ENCODE results near the gene SIGLEC7. TPM values are rescaled to one million over a fixed set of nuclear protein-coding genes. Genes with fewer than 3 reads are reported as not detected.

Gene SIGLEC7
- total RNA-seq, 4 donors from 2014 or later = not detected

DNA sequence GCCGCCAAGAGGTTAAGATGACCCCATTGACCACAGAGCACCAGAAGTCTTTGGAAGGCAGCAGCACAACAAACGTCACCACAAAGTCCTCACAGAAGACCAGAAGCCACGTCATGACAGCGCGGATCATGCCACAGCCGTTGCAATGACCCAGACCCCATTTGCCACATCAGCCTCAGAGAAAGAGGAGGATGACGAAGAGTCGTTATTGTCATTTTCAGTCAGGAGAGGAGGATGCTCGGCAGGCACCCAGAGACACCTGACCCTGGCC, 53.1 kb downstream of the SIGLEC7 start:
- 88% methylated on average over 9 of the region's 9 CpGs for WGBS
- H3K27me3 ChIP-seq = peaks cover 19% of the 10 kb centered on the region
- H3K27ac ChIP-seq = no peak overlapping the region
- no peak for DNase-seq (ENCODE audit: low spot score in 2 of 2)
- no peaks in the 10 kb centered on the region for H3K4me1 ChIP-seq
- H3K4me3 ChIP-seq = no peak overlapping the region
- H3K9me3 ChIP-seq = no peaks in the 10 kb centered on the region
- no peaks in the 10 kb centered on the region for H3K36me3 ChIP-seq
- TF ChIP-seq POLR2A (IDR thresholded peaks at IDR 0.05) (no peak), EP300 (IDR thresholded peaks at IDR 0.05) (no peak), POLR2AphosphoS5 (IDR thresholded peaks at IDR 0.05) (no peak)
- TF ChIP-seq, protein P1, sequence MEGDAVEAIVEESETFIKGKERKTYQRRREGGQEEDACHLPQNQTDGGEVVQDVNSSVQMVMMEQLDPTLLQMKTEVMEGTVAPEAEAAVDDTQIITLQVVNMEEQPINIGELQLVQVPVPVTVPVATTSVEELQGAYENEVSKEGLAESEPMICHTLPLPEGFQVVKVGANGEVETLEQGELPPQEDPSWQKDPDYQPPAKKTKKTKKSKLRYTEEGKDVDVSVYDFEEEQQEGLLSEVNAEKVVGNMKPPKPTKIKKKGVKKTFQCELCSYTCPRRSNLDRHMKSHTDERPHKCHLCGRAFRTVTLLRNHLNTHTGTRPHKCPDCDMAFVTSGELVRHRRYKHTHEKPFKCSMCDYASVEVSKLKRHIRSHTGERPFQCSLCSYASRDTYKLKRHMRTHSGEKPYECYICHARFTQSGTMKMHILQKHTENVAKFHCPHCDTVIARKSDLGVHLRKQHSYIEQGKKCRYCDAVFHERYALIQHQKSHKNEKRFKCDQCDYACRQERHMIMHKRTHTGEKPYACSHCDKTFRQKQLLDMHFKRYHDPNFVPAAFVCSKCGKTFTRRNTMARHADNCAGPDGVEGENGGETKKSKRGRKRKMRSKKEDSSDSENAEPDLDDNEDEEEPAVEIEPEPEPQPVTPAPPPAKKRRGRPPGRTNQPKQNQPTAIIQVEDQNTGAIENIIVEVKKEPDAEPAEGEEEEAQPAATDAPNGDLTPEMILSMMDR (IDR thresholded peaks at IDR 0.05) = no peak

DNA sequence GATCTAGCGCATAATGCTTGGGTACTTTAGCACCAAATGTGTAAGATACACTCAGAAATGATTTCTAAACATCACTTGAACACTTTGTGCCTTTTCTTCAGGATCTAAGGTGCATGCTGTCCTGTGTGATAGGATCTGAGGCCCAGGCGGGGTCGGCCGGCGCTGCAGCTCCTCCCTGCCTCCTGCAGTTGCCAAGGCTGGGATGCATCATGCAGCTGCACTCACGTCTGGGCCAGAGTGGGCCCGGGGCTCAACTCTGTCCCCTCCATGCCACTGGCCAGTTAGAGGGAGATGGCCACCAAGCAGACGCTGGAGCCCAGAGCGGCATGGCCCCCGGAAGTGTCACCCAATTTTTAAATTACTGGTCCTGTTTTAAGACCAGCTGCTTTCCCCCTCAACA, 53.5 kb downstream of the SIGLEC7 start:
- DNase-seq (ENCODE audit: low spot score in 2 of 2) = no peak
- H3K9me3 ChIP-seq = no peaks in the 10 kb centered on the region
- H3K27ac ChIP-seq = no peak overlapping the region
- no peak for TF ChIP-seq POLR2AphosphoS5 (IDR thresholded peaks at IDR 0.05)
- TF ChIP-seq, protein P1 (IDR thresholded peaks at IDR 0.05) = no peak
- H3K4me3 ChIP-seq = no peak overlapping the region
- no peaks in the 10 kb centered on the region for H3K4me1 ChIP-seq
- H3K36me3 ChIP-seq = no peaks in the 10 kb centered on the region
- H3K27me3 ChIP-seq = peaks cover 23% of the 10 kb centered on the region
- WGBS = 79% methylated on average over 10 of the region's 10 CpGs

DNA sequence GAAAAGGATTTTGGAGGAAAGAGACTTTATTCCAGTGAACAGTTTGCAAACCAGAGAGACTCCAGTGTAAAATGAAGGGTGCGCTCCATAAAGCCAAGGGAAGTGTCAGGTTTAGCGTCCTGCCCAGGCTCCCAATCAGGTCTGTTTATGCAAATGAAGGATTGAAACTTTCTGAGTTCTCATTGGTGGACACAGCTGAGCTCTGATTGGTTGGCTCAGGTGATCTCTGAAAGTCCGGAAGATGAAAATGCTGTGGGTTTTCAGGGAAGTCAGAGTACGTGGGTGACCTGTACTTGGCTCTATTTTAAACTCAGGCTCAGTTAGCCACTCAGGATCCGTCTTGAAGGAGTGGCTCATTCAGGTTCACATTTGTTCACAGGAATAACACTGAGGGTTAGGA, 54.1 kb downstream of the SIGLEC7 start:
- no peak overlapping the region for H3K27ac ChIP-seq
- no peak for TF ChIP-seq POLR2A (IDR thresholded peaks at IDR 0.05)
- no peak for TF ChIP-seq EP300 (IDR thresholded peaks at IDR 0.05)
- TF ChIP-seq, protein P1 (IDR thresholded peaks at IDR 0.05) = no peak
- TF ChIP-seq POLR2AphosphoS5 (IDR thresholded peaks at IDR 0.05) = no peak
- no peaks in the 10 kb centered on the region for H3K9me3 ChIP-seq
- DNase-seq (ENCODE audit: low spot score in 2 of 2) = no peak
- WGBS = 81% methylated on average over 5 of the region's 5 CpGs
- H3K27me3 ChIP-seq = peaks cover 29% of the 10 kb centered on the region
- H3K4me1 ChIP-seq = no peaks in the 10 kb centered on the region
- H3K36me3 ChIP-seq = no peaks in the 10 kb centered on the region
- no peak overlapping the region for H3K4me3 ChIP-seq

DNA sequence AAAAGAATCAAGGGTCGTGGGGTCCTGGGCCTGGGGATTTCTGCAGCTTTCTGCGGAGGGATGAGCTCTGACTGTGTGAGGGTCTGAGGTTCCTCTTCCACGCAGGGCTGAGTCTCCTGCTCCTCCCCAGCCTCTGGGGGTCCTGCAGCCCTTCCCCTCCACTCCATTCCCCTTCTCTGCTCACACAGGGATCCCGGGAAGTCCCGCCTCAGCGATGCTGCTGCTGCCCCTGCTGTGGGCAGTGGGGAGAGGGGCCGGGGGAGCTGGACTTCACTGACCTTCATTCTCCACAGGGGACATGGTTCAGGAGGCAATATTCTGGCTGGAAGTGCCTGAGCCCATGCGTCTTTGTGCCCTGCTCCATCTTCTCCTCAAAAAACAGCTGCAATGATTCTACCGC, 56.5 kb downstream of the SIGLEC7 start:
- WGBS = 77% methylated on average over 4 of the region's 9 CpGs
- TF ChIP-seq, protein P1 (IDR thresholded peaks at IDR 0.05) = no peak
- TF ChIP-seq POLR2AphosphoS5 (IDR thresholded peaks at IDR 0.05) (no peak), POLR2A (IDR thresholded peaks at IDR 0.05) (no peak), EP300 (IDR thresholded peaks at IDR 0.05) (no peak)
- Histone ChIP-seq H3K9me3 (no peaks in the 10 kb centered on the region), H3K36me3 (no peaks in the 10 kb centered on the region), H3K4me1 (no peaks in the 10 kb centered on the region), H3K4me3 (no peak overlapping the region), H3K27me3 (peaks cover 32% of the 10 kb centered on the region), H3K27ac (no peak overlapping the region)
- no peak for DNase-seq (ENCODE audit: low spot score in 2 of 2)

DNA sequence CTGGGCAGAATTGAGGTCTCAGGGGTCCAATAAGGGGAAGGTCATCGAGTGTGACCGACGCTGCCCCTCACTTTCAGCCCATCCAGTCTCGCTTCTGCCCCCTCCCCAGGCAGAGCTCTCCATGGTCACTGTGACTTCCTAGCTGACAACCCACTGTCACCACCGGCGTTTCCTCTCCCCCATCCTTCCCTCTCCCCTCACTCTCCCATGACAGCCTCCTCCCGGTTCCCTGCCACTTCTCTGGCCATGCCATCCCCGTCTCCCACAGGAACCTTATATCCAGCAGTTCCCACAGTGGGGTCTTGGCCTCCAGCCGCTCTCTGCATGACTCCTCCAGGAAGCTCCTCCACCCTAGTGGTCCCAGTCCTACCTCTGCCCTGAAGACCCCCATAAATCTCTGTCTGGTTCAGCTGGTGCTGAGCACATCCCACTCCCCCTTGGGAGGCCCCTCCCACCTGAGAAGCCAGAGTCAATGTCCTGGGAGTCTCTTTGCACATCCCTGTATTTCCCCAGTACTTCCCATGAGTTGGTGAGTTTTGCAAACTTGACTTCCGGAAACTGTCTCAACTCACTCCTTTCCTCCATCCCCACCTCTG, 58.1 kb downstream of the SIGLEC7 start:
- DNase-seq (ENCODE audit: low spot score in 2 of 2) = no peak
- H3K9me3 ChIP-seq = no peaks in the 10 kb centered on the region
- no peaks in the 10 kb centered on the region for H3K4me1 ChIP-seq
- no peak overlapping the region for H3K4me3 ChIP-seq
- TF ChIP-seq EP300 (IDR thresholded peaks at IDR 0.05) (no peak), POLR2A (IDR thresholded peaks at IDR 0.05) (no peak), POLR2AphosphoS5 (IDR thresholded peaks at IDR 0.05) (no peak)
- TF ChIP-seq, protein P1 (IDR thresholded peaks at IDR 0.05) = no peak
- WGBS = 74% methylated on average over 10 of the region's 10 CpGs
- H3K36me3 ChIP-seq = no peaks in the 10 kb centered on the region
- no peak overlapping the region for H3K27ac ChIP-seq
- peaks cover 32% of the 10 kb centered on the region for H3K27me3 ChIP-seq

Data from suprapubic skin (tissue), 4 donors.